Osteocyte (in vitro differentiated cells): ENCODE data around the gene MICU1. TPM values are rescaled to one million over a fixed set of nuclear protein-coding genes. Genes with fewer than 3 reads are reported as not detected.
"Not testable (repeated sequence)": the region's sequence is repeated elsewhere in the genome, so short reads cannot be mapped to it uniquely, and the experiment has no call there.

Experiments
- DNase-seq: peaks from one replicate; pipeline ENCODE4 v3.0.0; 2021; ENCODE audit warnings: mixed read lengths; ENCODE audit not compliant: unreplicated experiment; ENCODE audit errors: extremely low spot score
- H3K27ac Mint-ChIP-seq: one replicate; pipeline ENCODE4 v1.8.0; 2021; ENCODE audit warnings: mild to moderate bottlenecking, mixed read lengths; ENCODE audit not compliant: unreplicated experiment
- H3K27me3 Mint-ChIP-seq: one replicate; pipeline ENCODE4 v1.8.0; 2021; ENCODE audit warnings: mixed read lengths; ENCODE audit not compliant: unreplicated experiment
- H3K36me3 Mint-ChIP-seq: one replicate; pipeline ENCODE4 v1.8.0; 2021; ENCODE audit warnings: mixed read lengths; ENCODE audit not compliant: unreplicated experiment
- H3K4me1 Mint-ChIP-seq: one replicate; pipeline ENCODE4 v1.8.0; 2021; ENCODE audit warnings: mixed read lengths; ENCODE audit not compliant: unreplicated experiment
- H3K4me3 Mint-ChIP-seq: one replicate; pipeline ENCODE4 v1.8.0; 2021; ENCODE audit warnings: mild to moderate bottlenecking, moderate library complexity, mixed read lengths; ENCODE audit not compliant: unreplicated experiment
- H3K9me3 Mint-ChIP-seq: one replicate; pipeline ENCODE4 v1.8.0; 2021; ENCODE audit warnings: mixed read lengths; ENCODE audit not compliant: unreplicated experiment
- total RNA-seq: library from RNA; stranded (reverse); gene quantifications from 2 replicates; pipeline ENCODE4 v1.2.1, GENCODE V29; 2021
- TF ChIP-seq, protein P1 (sequence below): fragments of 200-600 bp; sonication (generic); IDR thresholded peaks from 2 replicates; pipeline ENCODE4 v1.5.0; 2021; ENCODE audit warnings: antibody characterized with exemption, mild to moderate bottlenecking, moderate library complexity

Gene MICU1
- total RNA-seq, 1 donor from 2014 or later, result 58.9 TPM

DNA sequence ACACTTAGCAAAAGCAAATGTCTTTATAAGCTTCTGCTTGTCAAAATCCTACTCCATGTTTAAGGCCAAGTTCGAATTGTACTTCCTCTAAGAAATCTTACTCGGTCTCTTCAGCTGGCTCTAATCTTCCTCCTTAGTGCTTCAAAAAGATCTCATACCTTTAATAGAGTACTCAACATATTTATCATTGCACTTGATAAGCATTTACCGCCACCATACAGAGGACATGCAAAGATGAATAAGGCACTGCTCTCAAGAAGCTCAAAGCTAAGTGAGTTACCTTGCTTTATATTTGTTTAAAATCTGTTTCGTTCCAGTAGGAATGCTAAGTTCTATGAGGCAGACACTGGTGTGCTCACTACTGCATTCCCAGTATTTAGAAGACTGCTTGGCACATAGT lies 209.2 kb downstream of the MICU1 start:
- TF ChIP-seq, protein P1, sequence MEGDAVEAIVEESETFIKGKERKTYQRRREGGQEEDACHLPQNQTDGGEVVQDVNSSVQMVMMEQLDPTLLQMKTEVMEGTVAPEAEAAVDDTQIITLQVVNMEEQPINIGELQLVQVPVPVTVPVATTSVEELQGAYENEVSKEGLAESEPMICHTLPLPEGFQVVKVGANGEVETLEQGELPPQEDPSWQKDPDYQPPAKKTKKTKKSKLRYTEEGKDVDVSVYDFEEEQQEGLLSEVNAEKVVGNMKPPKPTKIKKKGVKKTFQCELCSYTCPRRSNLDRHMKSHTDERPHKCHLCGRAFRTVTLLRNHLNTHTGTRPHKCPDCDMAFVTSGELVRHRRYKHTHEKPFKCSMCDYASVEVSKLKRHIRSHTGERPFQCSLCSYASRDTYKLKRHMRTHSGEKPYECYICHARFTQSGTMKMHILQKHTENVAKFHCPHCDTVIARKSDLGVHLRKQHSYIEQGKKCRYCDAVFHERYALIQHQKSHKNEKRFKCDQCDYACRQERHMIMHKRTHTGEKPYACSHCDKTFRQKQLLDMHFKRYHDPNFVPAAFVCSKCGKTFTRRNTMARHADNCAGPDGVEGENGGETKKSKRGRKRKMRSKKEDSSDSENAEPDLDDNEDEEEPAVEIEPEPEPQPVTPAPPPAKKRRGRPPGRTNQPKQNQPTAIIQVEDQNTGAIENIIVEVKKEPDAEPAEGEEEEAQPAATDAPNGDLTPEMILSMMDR, result no peak
- no peaks in the 10 kb centered on the region for H3K27me3 Mint-ChIP-seq
- no peak for DNase-seq

DNA sequence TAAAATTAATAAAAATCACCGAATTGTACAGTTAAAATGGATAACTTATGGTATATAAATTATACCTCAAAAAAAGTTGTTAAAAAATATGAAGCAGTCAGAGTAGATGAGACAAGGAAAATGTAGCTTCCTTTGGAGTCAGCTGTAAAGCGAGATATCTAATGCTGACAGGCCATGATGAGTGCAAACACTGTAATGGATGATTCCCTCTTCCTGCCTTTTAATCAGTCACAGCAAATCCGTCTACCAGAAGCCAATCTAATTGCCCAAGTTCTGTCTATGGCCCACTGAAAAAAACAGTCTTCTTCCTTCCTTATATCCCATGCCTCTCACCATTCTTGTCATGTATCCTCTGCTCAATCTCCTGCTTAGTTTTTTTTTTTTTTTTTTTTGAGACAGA lies 211.2 kb downstream of the MICU1 start:
- no peak overlapping the region for H3K4me3 Mint-ChIP-seq
- TF ChIP-seq, protein P1, result no peak
- H3K9me3 Mint-ChIP-seq, result peaks cover 6% of the 10 kb centered on the region
- DNase-seq, result no peak
- H3K4me1 Mint-ChIP-seq, result peaks cover 17% of the 10 kb centered on the region
- H3K36me3 Mint-ChIP-seq, result peaks cover 12% of the 10 kb centered on the region
- no peaks in the 10 kb centered on the region for H3K27me3 Mint-ChIP-seq
- H3K27ac Mint-ChIP-seq, result no peak overlapping the region

More for the DNA sequence above, 209.2 kb downstream of the MICU1 start:
- no peak overlapping the region for H3K27ac Mint-ChIP-seq
- H3K4me3 Mint-ChIP-seq, result no peak overlapping the region
- peaks cover 23% of the 10 kb centered on the region for H3K36me3 Mint-ChIP-seq
- H3K9me3 Mint-ChIP-seq, result peaks cover 6% of the 10 kb centered on the region
- H3K4me1 Mint-ChIP-seq, result peaks cover 17% of the 10 kb centered on the region

DNA sequence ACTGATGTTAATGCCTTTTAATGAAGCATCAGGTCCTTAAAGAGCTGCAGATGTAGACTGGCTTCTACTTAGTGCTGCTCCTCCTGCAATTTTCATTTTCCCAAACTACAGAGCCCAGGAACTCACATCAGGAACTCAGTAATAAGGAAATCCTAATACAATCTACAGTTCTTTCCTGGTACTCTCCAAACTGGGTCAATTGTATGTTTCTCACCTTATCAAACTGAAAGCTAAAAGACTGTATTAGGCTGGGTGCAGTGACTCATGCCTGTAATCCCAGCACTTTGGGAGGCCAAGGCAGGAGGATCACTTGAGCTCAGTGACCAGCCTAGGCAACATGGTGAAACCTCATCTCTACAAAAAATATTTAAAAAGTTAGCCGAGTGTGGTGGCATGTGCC lies 216.7 kb downstream of the MICU1 start:
- H3K4me1 Mint-ChIP-seq, result no peaks in the 10 kb centered on the region
- DNase-seq, result no peak
- no peak overlapping the region for H3K4me3 Mint-ChIP-seq
- no peak overlapping the region for H3K27ac Mint-ChIP-seq
- H3K9me3 Mint-ChIP-seq, result no peaks in the 10 kb centered on the region
- TF ChIP-seq, protein P1, result no peak
- no peaks in the 10 kb centered on the region for H3K27me3 Mint-ChIP-seq
- peaks cover 5% of the 10 kb centered on the region for H3K36me3 Mint-ChIP-seq

DNA sequence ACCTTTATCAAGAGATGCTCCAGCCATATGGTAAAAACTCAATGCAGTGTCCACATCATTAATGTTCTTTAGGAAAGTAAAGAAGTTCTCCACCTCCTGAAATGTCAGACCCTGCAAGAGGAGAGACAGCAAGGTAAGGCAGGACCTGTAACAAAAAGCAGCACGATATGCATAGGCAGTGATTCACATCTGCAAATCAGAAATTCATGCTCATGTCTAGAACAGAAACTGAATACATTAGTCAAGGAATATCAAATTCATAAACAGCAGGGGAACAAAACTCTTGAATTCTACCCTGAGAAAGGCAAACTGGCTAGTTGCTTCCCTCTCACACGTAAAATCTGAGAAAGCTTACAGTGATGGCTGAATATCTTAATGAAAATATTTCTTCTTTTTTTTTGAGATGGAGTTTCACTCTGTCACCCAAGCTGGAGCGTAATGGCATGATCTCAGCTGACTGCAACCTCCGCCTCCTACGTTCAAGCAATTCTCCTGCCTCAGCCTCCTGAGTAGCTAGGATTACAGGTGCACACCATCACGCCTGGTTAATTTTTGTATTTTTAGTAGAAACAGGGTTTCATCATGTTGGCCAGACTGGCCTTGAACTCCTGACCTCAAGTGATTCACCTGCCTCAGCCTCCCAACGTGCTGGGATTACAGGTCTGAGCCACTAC lies 217.8 kb downstream of the MICU1 start:
- no peaks in the 10 kb centered on the region for H3K27me3 Mint-ChIP-seq
- H3K27ac Mint-ChIP-seq, result no peak overlapping the region
- no peaks in the 10 kb centered on the region for H3K4me1 Mint-ChIP-seq
- H3K36me3 Mint-ChIP-seq, result peaks cover under 1% of the 10 kb centered on the region
- no peak overlapping the region for H3K4me3 Mint-ChIP-seq
- TF ChIP-seq, protein P1, result no peak
- H3K9me3 Mint-ChIP-seq, result no peaks in the 10 kb centered on the region
- no peak for DNase-seq

DNA sequence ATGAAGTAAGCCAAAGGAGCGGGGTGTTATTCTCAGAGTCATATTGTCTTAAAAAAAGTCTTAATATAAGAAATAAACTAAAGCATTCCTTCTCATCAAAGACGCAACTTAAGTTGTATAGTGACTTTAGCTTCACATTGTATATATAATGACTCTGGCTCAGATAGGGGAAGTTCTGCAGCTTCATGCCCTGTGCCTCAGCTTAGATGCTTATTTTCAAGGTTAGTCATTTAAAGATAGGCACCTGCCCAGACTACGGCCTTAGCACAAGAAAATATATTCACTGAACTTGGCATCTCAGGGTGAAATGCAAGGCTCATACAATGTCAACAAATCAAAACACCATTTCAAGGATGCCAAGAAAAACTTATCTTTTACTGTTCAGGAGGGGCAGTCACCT lies 218.4 kb downstream of the MICU1 start:
- Mint-ChIP-seq H3K4me3 (no peak overlapping the region), H3K27ac (no peak overlapping the region), H3K36me3 (peaks cover 2% of the 10 kb centered on the region), H3K27me3 (no peaks in the 10 kb centered on the region), H3K9me3 (no peaks in the 10 kb centered on the region), H3K4me1 (no peaks in the 10 kb centered on the region)
- DNase-seq, result no peak
- TF ChIP-seq, protein P1, result no peak

DNA sequence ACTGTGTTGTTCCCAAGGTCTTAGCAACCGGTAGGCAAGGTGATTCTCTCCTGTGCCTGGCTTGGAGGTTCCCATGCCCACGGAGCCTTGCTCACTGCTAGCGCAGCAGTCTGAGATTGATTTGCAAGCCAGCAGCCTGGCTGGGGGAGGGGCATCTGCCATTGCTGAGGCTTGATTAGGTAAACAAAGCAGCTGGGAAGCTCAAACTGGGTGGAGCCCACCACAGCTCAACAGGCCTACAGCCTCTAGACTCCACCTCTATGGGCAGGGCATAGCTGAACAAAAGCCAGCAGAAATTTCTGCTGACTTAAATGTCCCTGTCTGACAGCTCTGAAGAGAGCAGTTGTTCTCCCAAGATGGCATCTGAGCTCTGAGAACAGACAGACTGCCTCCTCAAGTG lies 230.3 kb downstream of the MICU1 start:
- not testable (repeated sequence) for H3K27ac Mint-ChIP-seq, H3K27me3 Mint-ChIP-seq, DNase-seq, H3K4me1 Mint-ChIP-seq, H3K4me3 Mint-ChIP-seq
- Mint-ChIP-seq H3K36me3 (peaks cover 25% of the 10 kb centered on the region), H3K9me3 (peaks cover 14% of the 10 kb centered on the region)
